D721Med (cell line): Measurements from ENCODE around the gene LGI1.

Experiments used
- DNase-seq: peaks from one replicate; pipeline ENCODE4 v3.0.0; 2011; ENCODE audit warnings: low spot score; ENCODE audit not compliant: insufficient read length
- FAIRE-seq: peaks from 2 replicates; lab custom pipeline; 2011; peaks lifted over from hg19 to GRCh38; lab: Jason Lieb, UNC
- TF ChIP-seq, protein P1 (sequence below): IDR thresholded peaks from 2 replicates; pipeline ENCODE4 v1.5.1; 2012; ENCODE audit warnings: mild to moderate bottlenecking, control low read depth; ENCODE audit not compliant: insufficient read depth; ENCODE audit errors: missing control alignments

The LGI1 gene

DNA sequence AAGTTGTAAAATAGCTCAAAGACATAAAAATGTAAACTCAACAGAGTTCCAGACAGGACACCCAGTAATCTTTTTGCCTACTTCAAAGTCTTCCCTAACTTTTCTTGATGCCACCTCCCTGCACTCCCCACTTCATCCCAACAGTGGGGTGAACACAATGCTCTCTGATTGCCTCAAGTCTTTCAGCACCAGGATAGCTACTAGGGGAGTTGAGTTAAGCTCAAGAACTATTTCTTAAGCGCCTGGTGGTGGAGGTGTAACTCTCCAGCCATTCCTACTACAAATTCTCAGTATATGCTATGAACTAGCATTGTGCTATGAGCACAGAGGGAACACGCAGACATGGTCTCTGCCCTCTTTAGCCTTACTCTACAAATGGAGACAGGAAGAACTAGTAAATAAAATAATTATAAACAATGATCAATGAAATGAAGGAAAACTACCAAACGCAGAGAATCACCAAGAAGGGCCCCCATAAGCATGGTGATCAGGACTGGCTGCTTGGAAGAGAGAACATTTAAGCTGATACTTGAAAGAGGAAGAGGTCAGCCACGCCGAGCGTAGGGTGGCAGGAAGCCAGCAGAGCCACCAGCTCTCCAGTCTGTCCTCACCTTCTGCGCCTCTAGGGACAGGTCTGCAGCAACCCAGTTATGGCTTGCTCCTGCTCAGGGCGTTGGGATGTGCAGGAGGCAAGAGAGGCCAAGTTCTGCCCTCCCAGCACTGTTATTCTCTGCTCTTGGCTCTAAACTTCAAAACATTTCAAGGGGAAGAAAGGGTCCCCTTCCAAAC is 38.6 kb upstream of the LGI1 start:
- TF ChIP-seq, protein P1, sequence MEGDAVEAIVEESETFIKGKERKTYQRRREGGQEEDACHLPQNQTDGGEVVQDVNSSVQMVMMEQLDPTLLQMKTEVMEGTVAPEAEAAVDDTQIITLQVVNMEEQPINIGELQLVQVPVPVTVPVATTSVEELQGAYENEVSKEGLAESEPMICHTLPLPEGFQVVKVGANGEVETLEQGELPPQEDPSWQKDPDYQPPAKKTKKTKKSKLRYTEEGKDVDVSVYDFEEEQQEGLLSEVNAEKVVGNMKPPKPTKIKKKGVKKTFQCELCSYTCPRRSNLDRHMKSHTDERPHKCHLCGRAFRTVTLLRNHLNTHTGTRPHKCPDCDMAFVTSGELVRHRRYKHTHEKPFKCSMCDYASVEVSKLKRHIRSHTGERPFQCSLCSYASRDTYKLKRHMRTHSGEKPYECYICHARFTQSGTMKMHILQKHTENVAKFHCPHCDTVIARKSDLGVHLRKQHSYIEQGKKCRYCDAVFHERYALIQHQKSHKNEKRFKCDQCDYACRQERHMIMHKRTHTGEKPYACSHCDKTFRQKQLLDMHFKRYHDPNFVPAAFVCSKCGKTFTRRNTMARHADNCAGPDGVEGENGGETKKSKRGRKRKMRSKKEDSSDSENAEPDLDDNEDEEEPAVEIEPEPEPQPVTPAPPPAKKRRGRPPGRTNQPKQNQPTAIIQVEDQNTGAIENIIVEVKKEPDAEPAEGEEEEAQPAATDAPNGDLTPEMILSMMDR: no peak
- FAIRE-seq (no peak), DNase-seq (no peak)

DNA sequence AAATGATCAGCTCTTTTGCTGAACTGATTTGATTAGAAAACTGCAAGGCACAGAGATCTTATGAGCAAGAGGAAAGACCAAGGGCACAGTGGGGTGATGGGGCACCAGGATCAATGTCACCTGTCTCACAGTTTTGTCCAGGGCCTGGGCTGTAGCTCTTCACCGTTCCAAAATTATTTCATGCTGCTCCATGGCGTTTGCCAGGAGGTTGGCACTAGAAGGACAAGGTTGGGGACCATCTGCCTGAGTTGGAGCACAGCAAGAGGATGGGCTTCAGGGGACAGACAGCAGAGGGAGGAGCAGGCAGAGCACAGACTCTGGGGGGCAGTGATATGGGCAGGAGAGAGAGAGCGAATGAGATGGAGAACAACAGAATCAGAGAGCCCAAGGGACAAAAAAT is 37.8 kb upstream of the LGI1 start:
- DNase-seq (no peak), FAIRE-seq (no peak)
- TF ChIP-seq, protein P1: no peak

DNA sequence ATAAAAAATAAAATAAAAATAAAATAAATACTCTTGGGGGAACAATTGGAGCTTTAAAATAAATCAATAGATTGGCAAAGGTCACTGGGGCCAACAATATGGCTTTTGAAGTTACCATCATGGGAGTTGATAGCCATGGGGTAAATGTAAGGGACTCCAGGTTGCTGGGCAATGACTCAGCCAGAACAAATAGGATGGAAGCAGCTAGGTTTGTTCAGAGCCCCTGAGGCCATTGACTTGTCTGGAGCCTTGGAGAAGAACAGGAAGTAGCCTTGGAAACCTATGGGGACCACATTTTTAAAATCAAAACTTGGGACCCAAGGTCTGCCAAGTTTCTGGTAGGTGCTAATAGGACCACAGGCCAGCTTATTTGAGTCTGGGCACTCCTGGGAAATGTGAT is 35.2 kb upstream of the LGI1 start:
- FAIRE-seq (no peak), DNase-seq (no peak)
- TF ChIP-seq, protein P1: no peak

DNA sequence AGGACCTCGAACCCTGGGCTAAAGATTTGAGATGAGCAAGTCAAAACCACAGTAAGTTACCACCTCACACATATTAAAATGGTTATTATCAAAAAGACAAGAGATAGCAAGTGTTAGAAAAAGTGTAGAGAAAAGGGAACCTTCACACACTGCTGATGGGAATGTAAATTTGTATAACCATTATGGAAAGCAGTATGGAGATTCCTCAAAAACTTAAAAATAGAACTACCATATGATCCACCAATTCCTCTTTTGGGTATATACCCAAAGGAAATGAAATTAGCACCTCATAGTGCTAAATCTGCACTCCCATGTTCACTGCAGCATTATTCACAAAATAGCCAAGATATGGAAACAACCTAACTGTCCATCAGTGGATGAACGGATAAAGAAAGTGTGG is 34.6 kb upstream of the LGI1 start:
- DNase-seq (no peak), FAIRE-seq (no peak)
- TF ChIP-seq, protein P1: no peak

DNA sequence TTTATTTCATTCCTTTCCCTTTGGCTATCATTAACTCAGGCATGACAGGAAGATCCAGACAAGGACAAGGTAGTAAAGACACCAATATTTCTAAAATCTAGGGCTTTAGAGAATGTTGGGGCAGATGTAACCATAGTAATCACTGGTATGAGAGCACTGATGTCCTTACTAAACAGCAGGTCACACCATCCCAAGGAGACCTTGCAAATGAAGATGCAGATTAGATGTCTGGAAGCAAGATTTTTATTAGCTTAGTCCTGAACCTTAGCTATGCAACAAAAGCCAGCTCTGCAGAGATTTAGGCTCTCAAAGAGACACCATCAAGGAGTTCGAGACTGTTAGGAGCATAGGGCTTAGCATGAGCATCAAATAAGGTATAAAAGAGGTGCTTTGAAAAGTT is 31.7 kb upstream of the LGI1 start:
- TF ChIP-seq, protein P1: no peak
- no peak for DNase-seq
- FAIRE-seq: no peak

DNA sequence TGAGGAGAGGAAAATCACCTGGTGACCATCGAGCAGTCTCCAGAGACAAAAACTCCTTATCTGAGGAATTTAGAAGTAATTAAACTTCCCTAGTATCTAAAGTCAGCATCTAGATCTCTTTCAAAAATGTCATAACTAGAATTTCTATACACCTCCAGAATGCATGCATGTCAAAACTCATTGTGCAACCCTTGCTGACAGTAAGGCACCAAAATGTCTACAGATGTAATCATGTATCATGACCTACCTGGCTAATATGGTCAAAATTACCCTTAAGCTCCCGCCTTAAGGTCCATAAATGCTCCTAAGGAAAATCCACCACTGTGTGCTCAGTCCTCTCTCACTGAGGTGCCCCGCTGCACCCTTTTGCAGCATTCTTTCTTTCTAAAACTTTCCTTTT is 16.4 kb upstream of the LGI1 start:
- FAIRE-seq: no peak
- DNase-seq: no peak
- TF ChIP-seq, protein P1: no peak

DNA sequence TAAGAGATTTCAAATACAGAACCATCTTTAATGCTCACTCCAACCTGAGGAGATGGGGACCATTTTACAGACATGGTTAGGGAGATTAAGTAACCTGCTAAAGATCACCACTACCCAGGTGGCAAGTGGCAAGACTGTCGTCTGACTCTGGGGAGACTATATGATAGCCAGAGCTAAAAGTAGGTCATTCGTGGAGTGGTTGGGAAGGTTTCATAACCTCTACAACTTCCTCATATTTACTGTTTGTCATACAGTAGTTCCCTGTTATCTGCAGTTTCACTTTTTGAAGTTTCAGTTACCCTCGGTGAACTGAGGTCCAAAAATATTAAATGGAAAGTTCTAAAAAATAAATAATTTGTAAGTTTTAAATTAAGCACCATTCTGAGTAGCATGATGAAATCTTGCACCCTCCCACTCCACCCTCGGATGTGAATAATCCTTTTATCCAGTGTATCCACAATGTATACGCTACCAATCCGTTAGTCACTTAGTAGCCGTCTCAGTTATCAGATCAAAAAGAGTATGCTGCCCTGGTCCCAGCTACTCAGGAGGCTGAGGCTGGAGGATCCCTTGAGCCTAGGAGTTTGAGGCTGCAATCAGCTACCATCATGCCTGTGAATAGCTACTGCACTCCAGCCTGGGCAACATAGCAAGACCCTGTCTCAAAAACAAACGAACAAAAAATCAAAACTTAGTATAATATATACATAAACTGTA is 14.9 kb upstream of the LGI1 start:
- no peak for FAIRE-seq
- no peak for DNase-seq
- TF ChIP-seq, protein P1: no peak
